GM12878 (cell line): ENCODE results near the gene BANP. TPM values are rescaled to one million over a fixed set of nuclear protein-coding genes. Genes with fewer than 3 reads are reported as not detected.

ENCODE experiments used
- ATAC-seq: fragments of 200-7000 bp; cut with Tn5 transposase; 3 replicates; pipeline ENCODE4 v1.9.1; 2020; ENCODE audit warnings: mild to moderate bottlenecking, moderate library complexity
- BruUV-seq: library from RNA; stranded (reverse); fragments of 400-500 nt; replicated peaks from 2 replicates; lab custom pipeline; 2021; lab: Mats Ljungman, UMichigan
- CTCF ChIA-PET: fragments of 300-600 bp; sonication (Branson Sonifier 250); formaldehyde crosslinking; extraction: SDS; loops from one replicate; lab custom pipeline; 2021; ENCODE audit warnings: inconsistent platforms; lab: Yijun Ruan, JAX
- POLR2A ChIA-PET: fragments of 350-600 bp; formaldehyde crosslinking; extraction: SDS; loops from one replicate; lab custom pipeline; 2021; ENCODE audit warnings: inconsistent platforms; lab: Charles Lee
- RAD21 ChIA-PET: fragments of 300-600 bp; sonication (Branson Sonifier 250); formaldehyde crosslinking; loops from one replicate; lab custom pipeline; 2023; ENCODE audit warnings: antibody characterized with exemption; ENCODE audit not compliant: unreplicated experiment; lab: Charles Lee
- SMC1A ChIA-PET: fragments of 300-600 bp; sonication (Branson Sonifier 250); formaldehyde crosslinking; loops from one replicate; lab custom pipeline; 2023; ENCODE audit not compliant: unreplicated experiment, uncharacterized antibody; lab: Charles Lee
- DNase-seq: peaks from one replicate; pipeline ENCODE4 v3.0.0-alpha.2; 2011; ENCODE audit warnings: low read depth, low spot score
- FAIRE-seq: peaks from 3 replicates; lab custom pipeline; 2011; peaks lifted over from hg19 to GRCh38; lab: Jason Lieb, UNC
- H2AFZ ChIP-seq: 2 replicates; pipeline ENCODE4 v1.6.0; 2011; ENCODE audit warnings: low read depth, low read length, control low read depth; ENCODE audit not compliant: control insufficient read depth
- H3K27ac ChIP-seq: 2 replicates; pipeline ENCODE4 v1.5.1; 2011; ENCODE audit warnings: control low read depth; ENCODE audit not compliant: control insufficient read depth, insufficient read depth
- H3K27me3 ChIP-seq, 2 experiments: replicated peaks in 1 of 2; 2 replicates each; pipeline versions ENCODE4 v1.6.0 to v1.6.1; 2011; ENCODE audit warnings: low read length in 1 of 2; ENCODE audit not compliant: control insufficient read depth in 2 of 2, insufficient read depth in 2 of 2
- H3K36me3 ChIP-seq, 2 experiments: 2 replicates each; pipeline ENCODE4 v1.5.1; 2011; ENCODE audit warnings: low read length in 1 of 2; ENCODE audit not compliant: control insufficient read depth in 2 of 2, insufficient read depth in 2 of 2
- H3K4me1 ChIP-seq: 2 replicates; pipeline ENCODE4 v1.6.1; 2011; ENCODE audit warnings: mild to moderate bottlenecking, low read length, moderate library complexity, mixed read lengths; ENCODE audit not compliant: control insufficient read depth, insufficient read depth
- H3K4me2 ChIP-seq: 2 replicates; pipeline ENCODE4 v1.6.0; 2011; ENCODE audit warnings: control low read depth; ENCODE audit not compliant: control insufficient read depth, insufficient read depth
- H3K4me3 ChIP-seq: fragments of 200-600 bp; sonication (generic); 2 replicates; pipeline ENCODE4 v1.5.1; 2016
- H3K79me2 ChIP-seq: 2 replicates; pipeline ENCODE4 v1.6.0; 2011; ENCODE audit warnings: low read length; ENCODE audit not compliant: control insufficient read depth, insufficient read depth
- H3K9ac ChIP-seq: 2 replicates; pipeline ENCODE4 v1.8.0; 2011; ENCODE audit warnings: low read length, control low read depth, mixed read lengths; ENCODE audit not compliant: control insufficient read depth, insufficient read depth
- H3K9me3 ChIP-seq: replicated peaks from 3 replicates; pipeline ENCODE4 v1.5.1; 2011; ENCODE audit warnings: mild to moderate bottlenecking, low read length; ENCODE audit not compliant: control insufficient read depth, insufficient read depth
- H4K20me1 ChIP-seq: 2 replicates; pipeline ENCODE4 v1.6.0; 2011; ENCODE audit not compliant: control insufficient read depth, insufficient read depth
- ETV6 ChIP-seq, 2 experiments: fragments of 450-650 bp in 1 of 2; IDR thresholded peaks in 1 of 2; conservative IDR thresholded peaks in 1 of 2; 2 replicates each; pipeline ENCODE4 v1.6.1; 2014; ENCODE audit warnings: antibody characterized with exemption in 1 of 2, borderline replicate concordance in 1 of 2, low read depth in 1 of 2, mild to moderate bottlenecking in 1 of 2, moderate library complexity in 1 of 2
- GABPA ChIP-seq: IDR thresholded peaks from 2 replicates; pipeline ENCODE4 v1.6.1; 2014; ENCODE audit warnings: antibody characterized with exemption, low read depth, mild to moderate bottlenecking, inconsistent platforms
- RELA ChIP-seq: fragments of 450-650 bp; IDR thresholded peaks from 2 replicates; pipeline ENCODE4 v1.8.0; 2014; ENCODE audit warnings: borderline replicate concordance; ENCODE audit not compliant: partially characterized antibody
- ZNF622 ChIP-seq: fragments of 450-650 bp; IDR thresholded peaks from 2 replicates; pipeline ENCODE4 v1.6.1; 2017; ENCODE audit warnings: mild to moderate bottlenecking, inconsistent platforms
- WGBS: methylation state at CpG from one replicate; pipeline ENCODE4 v1.1.6; 2016; ENCODE audit warnings: low lambda C conversion rate; ENCODE audit not compliant: insufficient replicate concordance, insufficient coverage; ENCODE audit errors: missing lambda C conversion rate; 5-methylcytosine and 5-hydroxymethylcytosine counted together
- in situ Hi-C: fragments of 300-500 bp; cut with MboI; formaldehyde crosslinking; loops from 9 replicates; pipeline ENCODE4 v1.14.3; 2018; ENCODE audit warnings: mixed read lengths
- intact Hi-C: fragments of 100-400 bp; cut with micrococcal nuclease; formaldehyde crosslinking; loops from one replicate; pipeline ENCODE4 v1.14.2; 2022; ENCODE audit not compliant: unreplicated experiment
- polyA plus RNA-seq, 11 experiments: library from polyadenylated mRNA; depleted of rRNA in 4 of 11; unstranded in 6 of 11; stranded (reverse) in 5 of 11; fragments of >200 nt; fragmentation: Nextera tagmentation in 4 of 11; fragmentation: Illumina TruSeq in 1 of 11; extraction: Ambion mirVana in 4 of 11; extraction: Trizol in 1 of 11; gene quantifications; 1 replicate in 1 of 11; 2 replicates in 10 of 11; pipeline versions ENCODE4 v1.2.1 to v1.2.3, GENCODE V29; 2011 to 2016; ENCODE audit warnings: inconsistent platforms in 2 of 11, missing spikeins in 2 of 11, low read depth in 1 of 11
- total RNA-seq, 4 experiments: library from RNA; depleted of rRNA in 3 of 4; stranded (reverse); fragments of >200 nt in 3 of 4; fragmentation: Illumina TruSeq in 1 of 4; extraction: Trizol in 1 of 4; gene quantifications; 2 replicates each; pipeline versions ENCODE4 v1.2.1 to v1.2.3, GENCODE V29; 2013 to 2021
- TF ChIP-seq, protein P1 (sequence below): fragments of 450-650 bp; IDR thresholded peaks from 2 replicates; pipeline ENCODE4 v1.6.1; 2017; ENCODE audit warnings: mild to moderate bottlenecking
- TF ChIP-seq, protein P2 (sequence below): IDR thresholded peaks from 2 replicates; pipeline ENCODE4 v1.6.1; 2011; ENCODE audit warnings: borderline replicate concordance, low read depth, mild to moderate bottlenecking, moderate library complexity, mixed read lengths, low read length; ENCODE audit not compliant: insufficient read depth; ENCODE audit errors: extremely low read length

BANP gene
- total and polyA plus RNA-seq, 10 of the 15 experiments (the other 5 are each of a cell fraction or from before 2014, with no cell fraction given): 3.9 to 21.9 (median 12.2) TPM

DNA sequence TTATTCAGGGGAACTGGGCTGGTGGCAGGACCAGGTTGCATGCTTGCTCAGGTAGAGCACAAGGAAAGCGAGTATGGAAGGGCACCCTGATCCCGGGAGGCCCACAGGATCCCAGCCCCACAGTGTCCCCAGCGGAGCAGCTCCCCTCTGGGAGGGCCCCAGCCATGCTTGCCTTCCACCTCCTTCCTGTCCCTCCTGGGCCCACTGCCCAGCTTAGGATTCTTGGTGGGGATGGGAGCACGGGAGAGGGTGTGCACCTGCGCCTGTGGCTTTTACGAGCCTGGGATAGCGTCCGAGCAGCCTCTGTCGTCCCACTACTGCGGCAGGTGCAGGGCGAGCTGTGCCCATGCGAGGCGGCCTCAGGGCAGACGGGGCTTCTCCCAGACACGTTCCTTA, 114.5 kb downstream of the BANP start:
- Histone ChIP-seq H3K27me3 (no peaks in the 10 kb centered on the region), H3K4me3 (no peak overlapping the region), H3K36me3 (no peaks in the 10 kb centered on the region; a peak in 2 of 4 replicates), H3K9ac (no peak overlapping the region), H3K27ac (no peak overlapping the region), H4K20me1 (no peaks in the 10 kb centered on the region), H2AFZ (no peak overlapping the region), H3K9me3 (no peaks in the 10 kb centered on the region), H3K4me2 (no peak overlapping the region), H3K4me1 (peaks cover 19% of the 10 kb centered on the region), H3K79me2 (no peaks in the 10 kb centered on the region)
- intact Hi-C loops: no loop called here
- in situ Hi-C loops: no loop called here
- SMC1A ChIA-PET: no interaction called here
- ATAC-seq (no peak), FAIRE-seq (no peak), DNase-seq (no peak)
- CTCF ChIA-PET: interaction anchor here (0.5 kb wide), 1 partner anchor 48 kb away, joined by 3 read pairs; no protein-coding TSS in a partner anchor
- BruUV-seq: no TSS peak
- POLR2A ChIA-PET: interaction anchor here (0.5 kb wide), 1 partner anchor 8 kb away, joined by 3 read pairs; no protein-coding TSS in a partner anchor
- TF ChIP-seq ETV6 (conservative IDR thresholded peaks at IDR 0.05 in 1 of 2, IDR thresholded peaks at IDR 0.05 in 1 of 2; ENCODE audit: borderline replicate concordance in 1 of 2, low read depth in 1 of 2) (no peak), ZNF622 (no peak), RELA (no peak), GABPA (no peak)
- TF ChIP-seq, protein P1, sequence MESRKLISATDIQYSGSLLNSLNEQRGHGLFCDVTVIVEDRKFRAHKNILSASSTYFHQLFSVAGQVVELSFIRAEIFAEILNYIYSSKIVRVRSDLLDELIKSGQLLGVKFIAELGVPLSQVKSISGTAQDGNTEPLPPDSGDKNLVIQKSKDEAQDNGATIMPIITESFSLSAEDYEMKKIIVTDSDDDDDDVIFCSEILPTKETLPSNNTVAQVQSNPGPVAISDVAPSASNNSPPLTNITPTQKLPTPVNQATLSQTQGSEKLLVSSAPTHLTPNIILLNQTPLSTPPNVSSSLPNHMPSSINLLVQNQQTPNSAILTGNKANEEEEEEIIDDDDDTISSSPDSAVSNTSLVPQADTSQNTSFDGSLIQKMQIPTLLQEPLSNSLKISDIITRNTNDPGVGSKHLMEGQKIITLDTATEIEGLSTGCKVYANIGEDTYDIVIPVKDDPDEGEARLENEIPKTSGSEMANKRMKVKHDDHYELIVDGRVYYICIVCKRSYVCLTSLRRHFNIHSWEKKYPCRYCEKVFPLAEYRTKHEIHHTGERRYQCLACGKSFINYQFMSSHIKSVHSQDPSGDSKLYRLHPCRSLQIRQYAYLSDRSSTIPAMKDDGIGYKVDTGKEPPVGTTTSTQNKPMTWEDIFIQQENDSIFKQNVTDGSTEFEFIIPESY: no peak
- TF ChIP-seq, protein P2, sequence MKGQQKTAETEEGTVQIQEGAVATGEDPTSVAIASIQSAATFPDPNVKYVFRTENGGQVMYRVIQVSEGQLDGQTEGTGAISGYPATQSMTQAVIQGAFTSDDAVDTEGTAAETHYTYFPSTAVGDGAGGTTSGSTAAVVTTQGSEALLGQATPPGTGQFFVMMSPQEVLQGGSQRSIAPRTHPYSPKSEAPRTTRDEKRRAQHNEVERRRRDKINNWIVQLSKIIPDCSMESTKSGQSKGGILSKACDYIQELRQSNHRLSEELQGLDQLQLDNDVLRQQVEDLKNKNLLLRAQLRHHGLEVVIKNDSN: no peak
- 97% methylated on average over 15 of the region's 15 CpGs for WGBS
- RAD21 ChIA-PET: no interaction called here
